GM21529 (cell line): Measurements from ENCODE around the gene NDFIP2.
"Not testable (repeated sequence)": the region's sequence is repeated elsewhere in the genome, so short reads cannot be mapped to it uniquely, and the experiment has no call there.

ENCODE experiments used
- ATAC-seq: cut with Tn5 transposase; IDR thresholded peaks from one replicate; pipeline ENCODE4 v1.9.1; 2021; ENCODE audit not compliant: unreplicated experiment

NDFIP2 gene

GRCh38 chr13:79531542-79532254 lies 50.7 kb downstream of the NDFIP2 start:
- ATAC-seq: no peak

- ATAC-seq: no peak
Observed at GRCh38 chr13:79532576-79532975, 51.6 kb downstream of the NDFIP2 start.

- ATAC-seq: no peak
Observed at GRCh38 chr13:79533781-79534400, 52.9 kb downstream of the NDFIP2 start.

- no peak for ATAC-seq
Observed at GRCh38 chr13:79534596-79534995, 53.6 kb downstream of the NDFIP2 start.

DNA sequence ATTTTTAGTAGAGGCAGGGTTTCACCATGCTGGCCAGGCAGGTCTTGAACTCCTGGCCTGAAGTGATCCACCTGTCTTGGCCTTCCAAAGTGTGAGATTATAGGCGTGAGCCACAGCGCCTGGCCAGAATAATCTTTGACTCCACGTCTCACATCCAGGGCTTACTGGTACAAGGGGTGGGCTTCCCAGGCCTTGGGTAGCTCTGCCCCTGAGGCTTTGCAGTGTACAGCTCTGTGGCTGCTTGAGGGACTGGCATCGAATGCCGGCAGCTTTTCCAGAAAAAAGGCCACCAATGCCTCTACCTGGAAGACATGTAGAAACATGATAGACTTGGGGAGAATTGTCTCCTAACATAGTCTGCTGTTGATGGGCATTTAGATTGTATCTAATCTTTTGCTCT lies 57.8 kb downstream of the NDFIP2 start:
- ATAC-seq: no peak

DNA sequence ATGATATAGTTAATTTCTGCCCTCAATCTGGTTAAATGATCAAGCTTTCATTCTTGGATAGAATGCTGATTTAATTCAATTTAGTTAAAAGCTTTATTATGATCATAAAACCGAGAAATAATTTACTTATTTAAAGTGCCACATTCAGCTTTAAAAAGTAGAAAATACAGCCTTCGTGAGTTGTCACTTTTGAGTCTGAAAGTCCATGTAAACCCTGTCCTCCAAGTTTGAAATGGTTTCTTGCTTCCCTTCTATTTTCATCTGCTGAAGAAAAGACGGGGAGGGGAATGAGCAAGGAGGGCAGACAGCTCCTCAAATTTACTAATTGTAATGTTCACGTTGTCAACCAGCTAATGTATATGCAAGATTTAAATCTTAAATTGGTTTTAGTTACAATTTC lies 59.5 kb downstream of the NDFIP2 start:
- ATAC-seq: no peak

DNA sequence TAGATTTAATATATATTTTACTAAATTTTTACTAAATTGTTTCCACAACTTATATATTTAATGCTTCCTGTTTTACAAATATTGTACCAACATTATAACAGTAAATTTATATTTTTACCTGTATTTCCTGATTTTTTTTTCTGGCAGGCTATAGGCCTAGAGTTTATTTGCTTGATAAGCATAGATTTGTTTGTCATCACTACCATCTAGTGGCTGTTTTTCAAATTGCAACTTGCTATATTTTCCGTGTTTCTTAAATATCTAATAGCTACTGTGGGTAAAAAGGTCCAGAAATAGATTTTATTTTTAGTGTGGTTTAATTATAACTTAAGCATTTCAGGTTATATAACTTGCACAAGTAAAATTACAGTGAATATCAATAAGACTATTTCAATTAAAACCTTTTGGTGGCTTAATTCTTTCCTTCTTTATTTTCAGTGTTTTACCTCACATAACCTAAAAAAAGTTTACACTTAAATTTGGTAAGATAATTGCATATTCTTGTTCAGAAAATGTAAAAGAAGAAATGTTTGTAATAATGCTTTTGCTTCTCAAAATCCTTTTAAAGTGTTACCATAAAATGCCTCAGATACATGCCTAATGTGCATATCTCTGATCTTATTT lies 60.6 kb downstream of the NDFIP2 start:
- no peak for ATAC-seq

GRCh38 chr13:79543883-79544282 lies 62.9 kb downstream of the NDFIP2 start:
- ATAC-seq: no peak

GRCh38 chr13:79547211-79548195 lies 66.5 kb downstream of the NDFIP2 start:
- no peak for ATAC-seq

- no peak for ATAC-seq
Observed at GRCh38 chr13:79548902-79549301, 67.9 kb downstream of the NDFIP2 start.

- no peak for ATAC-seq
Observed at GRCh38 chr13:79549355-79550106, 68.6 kb downstream of the NDFIP2 start.

DNA sequence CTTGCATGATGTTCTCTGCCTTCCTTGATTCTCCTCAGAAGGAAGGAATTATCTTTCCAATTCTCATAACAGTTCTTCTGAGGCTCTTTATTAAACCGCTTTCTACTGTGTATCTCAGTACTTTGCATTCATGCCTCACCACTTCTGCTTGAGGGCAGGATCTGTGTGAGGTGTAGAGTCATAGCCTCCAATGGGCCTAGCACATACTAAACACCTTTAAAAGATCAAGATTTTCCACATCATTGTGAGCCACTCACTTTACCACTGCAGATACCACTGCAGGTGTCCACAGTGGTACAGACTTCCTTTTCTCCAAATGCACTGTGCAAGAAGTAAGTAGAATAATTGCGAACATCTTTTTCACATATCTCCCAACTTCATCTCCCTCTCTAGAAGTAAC lies 76.7 kb downstream of the NDFIP2 start:
- no peak for ATAC-seq

GRCh38 chr13:79560954-79561353 lies 80.0 kb downstream of the NDFIP2 start:
- ATAC-seq: no peak

DNA sequence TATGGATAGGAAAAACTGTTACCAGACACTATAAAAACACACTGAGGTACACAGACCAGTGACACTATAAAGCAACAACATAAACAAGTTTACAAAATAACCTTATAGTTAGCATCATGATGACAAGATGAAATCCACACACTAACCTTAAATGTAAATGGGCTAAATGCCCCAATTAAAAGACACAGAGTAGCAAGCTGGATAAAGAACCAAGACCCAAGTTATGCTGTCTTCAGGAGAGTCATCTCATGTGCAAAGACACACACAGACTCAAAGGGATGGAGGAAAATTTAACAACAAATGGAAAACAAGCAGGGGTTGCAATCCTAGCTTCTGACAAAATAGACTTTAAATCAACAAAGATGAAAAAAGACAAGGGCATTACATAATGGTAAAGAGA lies 81.6 kb downstream of the NDFIP2 start:
- ATAC-seq: no peak

DNA sequence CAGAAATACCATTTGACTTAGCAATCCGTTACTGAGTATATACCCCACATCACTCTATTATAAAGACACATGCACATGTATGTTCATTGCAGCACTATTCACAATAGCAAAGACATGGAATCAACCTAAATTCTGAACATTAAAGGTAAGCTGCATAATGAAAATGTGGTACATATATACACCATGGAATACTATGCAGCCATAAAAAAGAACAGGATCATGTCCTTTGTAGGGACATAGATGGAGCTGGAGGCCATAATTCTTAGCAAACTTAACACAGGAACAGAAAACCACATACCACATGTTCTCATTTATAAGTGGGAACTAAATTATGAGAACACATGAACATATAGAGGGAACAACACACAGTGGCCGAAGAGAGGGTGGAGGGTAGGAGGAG lies 85.2 kb downstream of the NDFIP2 start:
- ATAC-seq: no peak

GRCh38 chr13:79571147-79571546 lies 90.2 kb downstream of the NDFIP2 start:
- no peak for ATAC-seq

DNA sequence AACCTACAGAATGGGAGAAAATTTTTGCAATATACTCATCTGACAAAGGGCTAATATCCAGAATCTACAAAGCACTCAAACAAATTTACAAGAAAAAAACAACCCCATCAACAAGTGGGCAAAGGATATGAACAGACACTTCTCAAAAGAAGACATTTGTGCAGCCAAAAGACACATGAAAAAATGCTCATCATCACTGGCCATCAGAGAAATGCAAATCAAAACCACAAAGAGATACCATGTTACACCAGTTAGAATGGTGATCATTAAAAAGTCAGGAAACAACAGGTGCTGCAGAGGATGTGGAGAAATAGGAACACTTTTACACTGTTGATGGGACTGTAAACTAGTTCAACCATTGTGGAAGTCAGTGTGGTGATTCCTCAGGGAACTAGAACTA lies 92.9 kb downstream of the NDFIP2 start:
- not testable (repeated sequence) for ATAC-seq

- no peak for ATAC-seq
Observed at GRCh38 chr13:79581870-79582315, 100.9 kb downstream of the NDFIP2 start.

- ATAC-seq: no peak
Observed at GRCh38 chr13:79582896-79583295, 101.9 kb downstream of the NDFIP2 start.

GRCh38 chr13:79585033-79585432 lies 104.1 kb downstream of the NDFIP2 start:
- ATAC-seq: no peak
